ENCODE results near the gene MICU1. TPM values are rescaled to one million over a fixed set of nuclear protein-coding genes. Genes with fewer than 3 reads are reported as not detected.

Gene MICU1
- total and polyA plus RNA-seq, 2 experiments from 2014 or later: 27.5 to 52.3 TPM

- H3K4me2 ChIP-seq: no peak overlapping the region
- H3K4me3 ChIP-seq: no peak overlapping the region
- 0 out of 2 replicates have a peak overlapping the region, but pooled peaks have one; percentile 50 for H3K27ac ChIP-seq (ENCODE audit: low read depth)
- DNase-seq (ENCODE audit: low spot score) (no peak), ATAC-seq (no peak)
- no peaks in the 10 kb centered on the region for H3K36me3 ChIP-seq (ENCODE audit: insufficient read depth)
- H3K79me2 ChIP-seq (replicated peaks; ENCODE audit: insufficient read depth): peaks cover 48% of the 10 kb centered on the region
- no peak overlapping the region for H2AFZ ChIP-seq
- TF ChIP-seq JUNB (IDR thresholded peaks at IDR 0.05; ENCODE audit: unreplicated experiment): no peak
- no peak for TF ChIP-seq CREB1 (CRISPR knock-in tag; IDR thresholded peaks at IDR 0.05; ENCODE audit: low read depth)
- no peak for TF ChIP-seq ETS1 (IDR thresholded peaks at IDR 0.05)
- H3K27ac Mint-ChIP-seq: no peak overlapping the region
- peaks cover 10% of the 10 kb centered on the region for H3K27me3 Mint-ChIP-seq (ENCODE audit: insufficient read depth, low read depth, poor library complexity)
- H3F3A ChIP-seq (replicated peaks; ENCODE audit: low read depth): peaks cover 4% of the 10 kb centered on the region
- no peaks in the 10 kb centered on the region for H3K9me3 Mint-ChIP-seq
- H3K9me2 ChIP-seq (ENCODE audit: insufficient read depth): no peaks in the 10 kb centered on the region
- H3K4me1 ChIP-seq (ENCODE audit: insufficient read depth): peaks cover 12% of the 10 kb centered on the region; the same call in 1 of the 2 replicates
- 0 out of 2 replicates have a peak, but pooled peaks cover 2% of the 10 kb centered on the region for H4K20me1 ChIP-seq (replicated peaks; ENCODE audit: insufficient read depth)
- H3K4me1 Mint-ChIP-seq: peaks cover 30% of the 10 kb centered on the region
- H3K4me3 Mint-ChIP-seq: no peak overlapping the region
- no peaks in the 10 kb centered on the region for H3K27me3 ChIP-seq (ENCODE audit: insufficient read depth)
- H3K36me3 Mint-ChIP-seq (ENCODE audit: low read depth): peaks cover 6% of the 10 kb centered on the region; the same call in 1 of the 3 replicates
Measured at GRCh38 chr10:72351479-72351878, 274.4 kb downstream of the MICU1 start.

GRCh38 chr10:72349438-72349837 lies 276.4 kb downstream of the MICU1 start:
- peaks cover 48% of the 10 kb centered on the region for H3K79me2 ChIP-seq (replicated peaks; ENCODE audit: insufficient read depth)
- peaks cover 25% of the 10 kb centered on the region for H3K4me1 Mint-ChIP-seq

More at GRCh38 chr10:72349438-72349837, 276.4 kb downstream of the MICU1 start:
- Histone ChIP-seq H3F3A (replicated peaks; ENCODE audit: low read depth) (no peaks in the 10 kb centered on the region; the same call in none of the 2 replicates), H3K27me3 (ENCODE audit: insufficient read depth) (no peaks in the 10 kb centered on the region), H3K9me2 (ENCODE audit: insufficient read depth) (no peaks in the 10 kb centered on the region), H2AFZ (no peak overlapping the region), H3K4me1 (ENCODE audit: insufficient read depth) (peaks cover 12% of the 10 kb centered on the region; the same call in 1 of the 2 replicates), H3K27ac (ENCODE audit: low read depth) (no peak overlapping the region), H3K36me3 (ENCODE audit: insufficient read depth) (no peaks in the 10 kb centered on the region), H4K20me1 (replicated peaks; ENCODE audit: insufficient read depth) (peaks cover 5% of the 10 kb centered on the region), H3K4me3 (no peak overlapping the region), H3K4me2 (no peak overlapping the region)
- no peak for ATAC-seq
- Mint-ChIP-seq H3K27ac (no peak overlapping the region; the same call in 1 of the 2 replicates), H3K36me3 (ENCODE audit: low read depth) (peaks cover 6% of the 10 kb centered on the region; the same call in 1 of the 3 replicates), H3K27me3 (ENCODE audit: insufficient read depth, low read depth, poor library complexity) (peaks cover 7% of the 10 kb centered on the region), H3K4me3 (no peak overlapping the region), H3K9me3 (no peaks in the 10 kb centered on the region)
- TF ChIP-seq NANOG (IDR thresholded peaks at IDR 0.05; ENCODE audit: borderline replicate concordance) (no peak), POLR2AphosphoS5 (IDR thresholded peaks at IDR 0.05; ENCODE audit: low read depth) (no peak), STAT1 (IDR thresholded peaks at IDR 0.05; ENCODE audit: unreplicated experiment) (no peak), REST (IDR thresholded peaks at IDR 0.05; ENCODE audit: unreplicated experiment) (no peak)
- DNase-seq (ENCODE audit: low spot score): no peak

Measured in GM23338 (cell line).